Mucosa of gallbladder (tissue), 1 donor: ENCODE data around the gene RBPJ. TPM values are rescaled to one million over a fixed set of nuclear protein-coding genes. Genes with fewer than 3 reads are reported as not detected.

Experiments used
- DNase-seq: peaks from one replicate; pipeline ENCODE4 v3.0.0-alpha.2; 2020; ENCODE audit warnings: low spot score
- total RNA-seq: library from RNA; stranded (reverse); gene quantifications from one replicate; pipeline ENCODE4 v1.2.1, GENCODE V29; 2021
- donor health status: DM: no; HTN: no; CAD: no.

RBPJ gene
- total RNA-seq = 72.1 TPM

DNA sequence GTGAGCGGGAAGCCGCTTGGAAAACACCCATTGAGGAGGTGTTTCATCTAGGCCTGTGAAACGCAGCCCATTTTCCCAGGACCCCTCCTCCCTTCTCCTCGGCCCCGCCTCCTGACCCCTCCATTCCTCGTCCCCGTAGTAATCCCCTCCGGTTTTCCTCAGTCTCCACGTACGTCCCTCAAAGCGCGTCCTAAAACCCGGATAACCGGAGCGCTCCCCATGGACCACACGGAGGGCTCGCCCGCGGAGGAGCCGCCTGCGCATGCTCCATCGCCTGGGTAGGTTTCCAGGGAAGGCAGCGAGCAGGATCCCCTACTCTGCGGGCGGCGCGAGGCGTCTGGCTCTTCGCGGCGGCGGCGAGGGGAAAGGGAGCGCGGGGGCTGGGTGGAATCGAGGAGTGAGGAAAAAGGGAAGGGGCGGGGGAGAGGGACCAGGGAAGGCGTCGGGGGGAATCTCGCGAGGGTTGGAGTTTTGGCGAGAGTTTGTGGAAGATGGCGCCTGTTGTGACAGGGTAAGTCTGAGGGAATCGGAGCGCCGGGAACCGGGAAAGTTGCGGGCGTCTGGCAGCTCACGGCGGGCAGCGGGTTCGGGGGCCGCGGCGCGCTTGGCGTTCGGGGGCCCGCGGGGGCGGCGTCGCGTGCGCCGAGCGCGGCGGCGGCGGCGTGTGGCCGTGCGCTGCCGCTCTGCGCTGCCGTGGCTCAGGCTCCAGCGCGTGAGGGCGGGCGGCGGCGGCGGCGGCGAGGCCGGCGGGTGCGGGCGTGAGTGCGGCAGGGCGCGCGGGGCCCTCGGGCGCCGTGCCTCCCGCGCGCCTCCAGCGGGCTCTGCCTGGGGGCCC lies at the start of gene RBPJ:
Gene RBPJ, plus strand, starts transcription at position 477 of the 835 bp plus-strand sequence. Its CDS starts 15 bp downstream, at position 492.
- DNase-seq = peak; percentile 94

DNA sequence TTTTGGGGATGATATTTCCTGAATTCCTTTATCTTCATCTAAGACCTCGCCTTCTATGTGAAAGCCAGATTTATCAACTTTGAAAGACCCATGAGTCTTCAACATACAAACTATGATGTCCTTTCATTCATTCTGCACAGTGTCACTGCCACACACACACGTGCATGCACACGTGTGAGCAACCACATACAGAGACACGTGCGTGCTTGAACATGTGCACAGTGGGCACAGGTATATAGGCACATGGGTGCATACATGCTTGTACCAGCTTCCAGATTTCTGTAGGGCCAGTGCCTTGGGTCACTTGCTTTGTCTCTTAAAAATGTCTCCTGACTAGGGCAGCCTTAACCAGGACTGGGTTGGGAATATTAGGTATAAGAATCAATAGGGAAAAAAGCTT lies 49.1 kb upstream of the RBPJ start:
- no peak for DNase-seq

DNA sequence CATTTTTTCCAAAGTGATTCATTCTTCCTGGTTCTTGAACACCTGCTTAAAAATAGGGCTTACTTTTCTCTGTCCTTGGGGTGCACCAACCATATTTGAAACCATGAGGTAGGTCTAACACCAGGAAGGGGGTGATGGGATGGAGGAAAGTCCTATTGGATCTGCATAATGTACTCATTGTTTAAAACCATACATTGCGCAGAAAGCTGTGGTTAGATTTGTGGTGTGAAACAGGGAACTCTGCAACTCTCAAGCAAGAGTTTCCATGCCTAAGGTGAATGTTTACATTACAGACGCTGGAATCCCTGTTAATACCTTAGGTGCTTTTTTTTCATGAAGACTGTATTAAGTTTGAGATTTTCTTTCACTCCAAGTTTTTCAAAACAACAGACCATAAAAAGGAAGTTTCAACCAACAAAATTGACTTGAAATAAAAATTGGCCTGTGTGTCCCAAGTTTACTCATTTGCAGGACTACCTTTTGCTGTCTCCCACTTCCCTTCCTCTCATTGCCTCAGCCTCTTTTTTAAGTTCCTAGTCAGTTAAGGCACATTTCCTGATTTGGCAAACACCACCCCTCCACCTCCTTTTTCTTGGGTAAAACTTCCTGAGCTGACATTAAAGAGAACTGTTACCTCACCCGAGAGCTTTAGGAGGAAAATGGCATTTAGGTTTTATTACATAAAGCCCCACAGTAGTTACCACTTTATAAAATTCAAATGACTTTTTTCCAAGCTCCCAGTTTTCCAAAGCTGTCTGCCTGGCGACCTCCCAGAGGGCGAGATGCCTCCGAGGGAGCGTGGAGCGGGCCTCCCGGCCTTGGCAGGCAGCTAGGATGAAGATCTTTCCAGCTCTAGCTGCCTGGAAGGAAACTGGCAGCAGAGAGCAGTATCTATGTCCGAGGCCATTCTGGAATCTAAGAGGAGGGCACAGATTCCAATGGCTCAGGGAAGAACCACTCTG lies 47.9 kb upstream of the RBPJ start:
- DNase-seq = no peak

DNA sequence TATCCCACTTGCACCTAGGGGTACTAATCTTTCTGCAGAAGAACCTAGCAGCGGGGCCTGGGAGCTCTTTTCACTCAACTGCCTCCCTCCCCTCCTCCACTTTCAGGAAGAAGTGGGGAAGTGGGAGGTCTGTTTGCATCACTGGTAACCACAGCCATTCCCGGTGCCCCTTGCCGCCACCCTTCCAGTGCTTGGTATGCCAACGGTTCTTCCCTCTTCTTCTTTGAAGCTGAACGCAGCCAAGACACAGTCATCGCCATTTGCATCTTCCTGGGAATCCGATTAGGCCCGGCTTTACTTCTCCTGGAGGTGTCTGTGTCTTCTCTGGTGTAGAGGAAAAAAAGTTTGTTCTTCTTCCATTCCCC lies 47.2 kb upstream of the RBPJ start:
- no peak for DNase-seq

DNA sequence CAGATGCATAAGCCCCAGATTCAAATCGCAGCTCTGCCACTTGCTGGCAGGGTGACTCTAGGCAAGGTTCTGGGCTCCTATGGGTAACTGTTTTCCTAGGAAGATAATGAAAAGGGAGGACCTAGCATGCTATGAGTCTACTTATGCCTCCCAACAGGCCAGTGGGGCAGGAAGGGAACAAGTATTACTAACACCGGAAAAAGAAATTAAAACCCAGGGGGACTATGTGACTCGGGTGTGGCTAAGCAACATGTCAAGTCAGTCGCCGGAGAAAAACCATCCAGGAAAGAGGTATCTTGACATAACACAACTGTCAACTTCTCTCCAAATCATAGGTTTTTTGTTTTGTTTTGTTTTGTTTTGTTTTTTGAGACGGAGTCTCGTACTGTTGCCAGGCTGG lies 45.5 kb upstream of the RBPJ start:
- DNase-seq = no peak

DNA sequence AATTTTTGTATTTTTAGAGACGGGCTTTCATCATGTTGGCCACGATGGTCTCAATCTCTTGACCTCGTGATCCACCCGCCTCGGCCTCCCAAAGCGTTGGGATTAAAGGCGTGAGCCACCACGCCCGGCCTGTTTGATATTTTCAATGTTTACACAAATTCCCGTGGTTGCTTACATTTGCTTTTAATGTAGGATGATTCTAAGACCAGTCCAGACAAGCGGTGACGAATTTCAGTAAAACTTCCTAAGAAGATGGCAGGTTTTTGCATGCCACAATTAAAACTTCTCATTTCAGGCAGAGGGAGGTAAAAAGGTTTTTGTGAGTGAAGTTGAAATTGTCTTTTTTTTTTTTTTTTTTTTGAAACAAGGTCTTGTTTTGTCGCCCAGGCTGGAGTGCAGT lies 41.4 kb upstream of the RBPJ start:
- DNase-seq = no peak

DNA sequence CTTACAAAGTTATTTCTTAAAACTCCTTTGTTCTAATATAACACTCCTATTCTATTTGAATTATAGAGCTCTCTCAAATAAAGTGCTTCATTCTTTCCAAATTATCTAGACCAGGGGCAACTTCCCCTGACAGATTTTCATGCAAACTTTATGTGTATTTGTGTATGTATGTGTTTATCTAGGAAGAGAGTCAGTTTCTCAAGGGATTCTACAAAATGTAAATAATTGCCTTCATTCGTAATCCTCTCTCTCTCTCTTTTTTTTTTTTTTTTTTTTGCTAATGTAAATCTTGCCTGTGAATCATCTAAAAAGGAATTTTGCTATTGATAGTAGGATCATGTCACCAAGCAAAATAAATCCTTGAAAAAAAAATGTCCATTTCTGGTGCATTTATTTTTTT lies 38.9 kb upstream of the RBPJ start:
- DNase-seq = no peak

DNA sequence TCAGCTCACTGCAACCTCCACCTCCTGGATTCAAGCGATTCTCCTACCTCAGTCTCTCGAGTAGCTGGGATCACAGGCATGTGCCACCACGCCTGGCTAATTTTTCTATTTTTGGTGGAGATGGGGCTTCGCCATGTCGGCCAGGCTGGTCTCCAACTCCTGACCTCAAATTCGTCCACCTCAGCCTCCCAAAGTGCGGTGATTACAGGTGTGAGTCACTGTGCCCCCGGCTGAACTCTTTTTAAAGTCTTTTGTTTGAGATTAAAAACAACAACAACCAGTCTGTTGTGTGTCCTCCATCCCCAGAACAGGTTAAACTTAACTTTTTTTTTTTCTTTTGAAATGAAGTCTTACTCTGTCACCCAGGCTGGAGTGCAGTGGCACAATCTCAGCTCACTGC lies 36.3 kb upstream of the RBPJ start:
- no peak for DNase-seq

DNA sequence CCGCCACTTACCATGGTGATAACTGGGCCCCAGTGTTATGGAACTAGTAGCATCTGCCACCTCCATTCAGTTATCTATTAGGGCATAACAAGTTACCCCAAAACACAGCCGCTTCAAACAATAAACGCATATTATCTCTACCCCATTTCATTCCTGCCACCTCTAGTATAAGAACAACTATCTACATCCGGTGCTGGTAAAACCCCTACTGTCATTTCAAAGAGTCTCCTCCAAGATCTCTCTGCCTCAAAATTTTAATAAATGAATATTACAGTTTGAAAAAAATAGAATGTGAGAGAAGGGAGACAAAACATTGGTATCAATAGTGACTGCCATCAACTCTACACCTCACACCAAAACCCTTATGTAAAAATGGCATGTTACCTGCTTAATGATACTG lies 35.5 kb upstream of the RBPJ start:
- no peak for DNase-seq

DNA sequence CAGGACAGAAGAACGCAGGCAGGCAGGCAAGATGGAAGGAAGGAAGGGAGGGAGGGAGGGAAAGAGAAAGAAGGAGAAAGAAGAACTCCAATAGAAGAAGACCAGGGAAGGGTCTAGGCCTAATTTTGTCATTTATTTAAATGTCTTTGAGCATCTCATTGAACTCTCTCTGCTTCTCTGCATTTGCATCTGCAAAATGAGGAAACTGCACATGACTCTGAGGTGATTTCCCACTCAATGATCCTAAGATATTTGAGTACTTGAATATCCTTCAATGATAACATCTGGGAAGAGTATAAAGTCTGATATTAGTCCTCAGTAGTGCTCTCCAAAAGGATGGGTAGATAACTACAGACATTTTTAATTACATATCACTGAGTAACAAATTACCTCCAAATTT lies 33.1 kb upstream of the RBPJ start:
- DNase-seq = no peak

DNA sequence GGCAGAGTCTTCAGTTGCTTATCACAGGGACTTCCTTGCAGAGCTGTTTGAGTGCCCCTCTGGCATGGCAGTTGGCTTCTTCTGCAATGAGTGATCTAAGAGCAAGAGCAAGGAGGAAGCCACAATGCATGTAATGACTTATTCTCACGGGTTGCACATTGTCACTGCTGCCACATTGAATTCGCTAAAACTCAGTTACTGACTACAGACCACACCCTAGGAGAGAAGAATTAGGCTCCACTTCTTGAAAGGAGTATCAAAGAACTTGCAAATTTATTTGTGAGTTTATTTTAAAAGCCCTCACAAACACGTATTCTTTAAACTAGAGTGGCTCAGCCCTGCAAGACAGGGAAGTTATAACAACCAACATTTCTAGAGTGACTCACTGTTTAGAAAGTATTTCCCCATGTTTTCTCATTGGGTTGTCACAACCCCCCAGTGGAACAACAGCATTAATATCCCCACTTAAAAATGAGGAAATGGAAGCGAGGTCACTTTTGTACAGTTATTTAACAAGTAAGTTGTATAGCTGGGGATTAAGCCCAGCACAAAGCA lies 32.4 kb upstream of the RBPJ start:
- no peak for DNase-seq

DNA sequence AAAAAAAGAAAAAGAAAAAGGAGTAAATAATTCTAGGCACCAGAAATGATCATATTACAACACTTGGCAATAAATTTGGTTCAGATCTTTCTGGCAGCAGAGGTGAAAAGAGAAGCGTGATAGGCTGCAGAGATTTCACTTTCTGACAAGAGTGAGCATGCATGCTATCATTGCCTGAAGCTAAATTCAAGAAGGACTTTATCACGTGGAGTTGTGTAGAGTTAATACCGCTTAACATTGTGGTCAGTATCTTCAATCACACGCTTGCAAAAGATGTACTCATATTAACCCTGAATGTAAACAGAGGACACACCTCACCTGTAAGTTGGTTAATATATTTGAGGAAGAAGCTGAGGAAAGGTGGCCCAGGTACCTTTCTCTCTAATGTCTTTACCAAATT lies 31.4 kb upstream of the RBPJ start:
- no peak for DNase-seq

DNA sequence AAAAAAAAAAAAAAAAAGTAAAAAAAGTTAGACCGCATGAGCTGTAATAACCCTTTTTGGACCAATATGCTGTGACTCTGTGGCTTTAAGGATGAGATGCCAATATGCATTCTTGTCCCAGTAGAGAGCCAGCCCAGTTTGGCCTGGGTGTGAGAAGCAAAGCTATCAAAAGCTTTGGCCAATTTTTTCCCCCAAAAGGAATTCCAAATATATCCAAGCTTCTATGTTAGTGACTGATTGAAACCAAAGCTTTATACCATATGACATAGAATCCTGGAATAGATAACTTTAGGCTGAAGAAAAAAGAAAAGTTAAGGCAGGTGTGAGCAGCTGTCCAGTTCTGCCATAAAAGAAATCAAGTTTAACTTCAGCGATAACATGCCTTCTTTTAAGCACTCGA lies 30.5 kb upstream of the RBPJ start:
- DNase-seq = no peak

DNA sequence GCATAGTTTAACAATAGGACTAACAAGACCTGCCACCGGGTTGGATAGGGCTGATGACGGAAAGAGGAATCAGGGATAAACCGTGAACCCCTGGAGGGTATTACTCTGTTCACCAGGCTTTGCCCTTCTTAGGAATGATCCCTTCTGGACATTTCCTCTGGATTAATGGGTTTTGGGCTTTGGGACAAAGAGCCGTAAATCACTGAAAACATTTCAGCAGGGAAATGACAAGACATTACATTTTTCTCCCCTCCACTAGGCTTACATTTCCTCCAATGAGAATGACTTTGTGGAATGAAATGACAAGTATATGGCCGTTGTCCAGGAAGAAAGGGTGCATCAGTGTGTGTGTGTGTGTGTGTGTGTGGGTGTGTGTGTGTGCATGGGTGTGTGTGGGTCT lies 25.9 kb upstream of the RBPJ start:
- no peak for DNase-seq

DNA sequence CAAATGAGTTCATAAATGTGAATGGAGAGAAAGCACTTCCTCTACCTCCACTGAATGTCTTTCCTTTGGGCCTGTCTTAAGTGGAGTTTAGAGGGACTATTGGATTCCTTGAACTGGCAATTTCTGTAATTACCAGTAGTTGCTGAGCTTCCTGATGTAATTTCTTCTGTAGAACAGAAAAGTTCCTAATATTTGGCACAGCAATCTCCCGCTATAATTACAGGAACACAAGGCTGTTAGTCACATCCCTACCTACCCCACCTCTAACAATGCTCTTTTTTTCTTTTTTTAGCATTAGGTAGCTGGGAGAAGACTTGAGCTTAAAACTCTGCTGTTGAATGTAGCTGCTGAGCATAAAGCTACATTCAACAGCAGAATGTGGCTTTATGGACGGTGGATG lies 24.8 kb upstream of the RBPJ start:
- DNase-seq = no peak

DNA sequence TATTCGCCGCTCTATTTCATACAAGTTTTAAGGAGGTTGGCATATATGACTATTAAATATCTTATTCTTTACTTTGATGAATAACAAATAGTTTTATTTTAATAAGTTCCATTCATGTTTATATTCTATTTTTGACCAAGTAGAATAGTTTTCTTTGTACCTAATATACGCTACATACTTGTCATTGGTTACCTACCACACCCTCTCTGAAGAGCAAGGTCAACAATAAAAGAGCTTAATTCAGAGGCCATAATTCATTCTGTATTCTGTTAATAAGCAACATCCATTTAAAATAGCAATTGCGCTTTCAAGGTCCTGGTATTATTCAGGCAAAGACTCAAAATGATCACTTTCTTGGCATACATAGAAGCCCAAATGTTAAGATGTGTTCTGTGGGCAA lies 24.3 kb upstream of the RBPJ start:
- no peak for DNase-seq

DNA sequence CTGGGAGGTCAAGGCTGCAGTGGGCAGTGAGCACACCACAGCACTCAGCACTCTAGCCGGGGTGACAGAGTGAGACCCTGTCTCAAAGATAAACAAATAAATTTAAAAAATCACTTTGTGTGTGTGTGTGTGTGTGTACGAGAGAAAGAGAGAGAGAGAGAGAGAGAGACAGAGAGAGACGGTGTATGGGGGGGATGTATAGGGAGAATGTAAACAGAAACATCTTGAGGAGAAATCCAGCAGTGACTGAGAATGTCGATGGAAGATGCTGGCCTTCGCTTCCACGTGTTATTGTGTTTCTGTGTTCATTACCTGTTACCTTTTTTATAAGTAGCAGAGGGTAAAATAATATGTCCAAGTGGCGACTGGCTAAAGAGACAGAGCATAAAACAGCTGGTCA lies 23.6 kb upstream of the RBPJ start:
- DNase-seq = no peak

DNA sequence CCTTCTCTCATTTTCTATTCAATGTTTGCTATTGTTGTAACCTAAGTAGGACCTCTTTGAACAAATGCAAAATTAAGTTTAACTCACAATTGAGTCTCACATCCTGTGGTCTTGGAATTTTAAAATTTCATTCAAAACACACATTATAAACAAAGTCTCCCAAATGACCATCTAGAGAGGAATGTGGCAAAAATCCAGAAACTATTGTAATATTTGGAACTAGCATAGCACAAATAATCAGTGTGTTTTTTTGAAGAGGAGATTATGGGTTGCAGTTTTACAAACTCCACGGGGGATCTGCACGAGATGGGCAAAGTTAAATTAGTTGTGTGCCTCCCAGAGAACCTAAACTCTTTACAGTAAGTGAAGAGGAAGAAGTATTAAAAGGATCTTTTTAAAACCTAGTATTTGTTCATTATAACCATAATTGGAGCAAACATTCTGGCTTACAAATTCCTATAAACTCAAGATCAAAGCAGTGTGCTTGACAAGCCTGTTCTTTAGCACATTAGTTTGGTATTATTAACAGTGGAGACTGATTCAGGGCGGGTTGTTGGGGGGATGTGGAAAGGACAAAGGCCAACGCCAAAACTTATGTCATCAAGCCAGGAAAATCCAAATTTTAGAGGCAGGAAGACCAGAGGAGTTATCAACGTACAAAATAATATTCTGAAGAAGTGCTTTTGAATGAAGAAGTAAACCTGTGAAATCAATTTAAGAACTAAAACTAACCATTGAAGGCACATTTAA lies 22.4 kb upstream of the RBPJ start:
- no peak for DNase-seq

DNA sequence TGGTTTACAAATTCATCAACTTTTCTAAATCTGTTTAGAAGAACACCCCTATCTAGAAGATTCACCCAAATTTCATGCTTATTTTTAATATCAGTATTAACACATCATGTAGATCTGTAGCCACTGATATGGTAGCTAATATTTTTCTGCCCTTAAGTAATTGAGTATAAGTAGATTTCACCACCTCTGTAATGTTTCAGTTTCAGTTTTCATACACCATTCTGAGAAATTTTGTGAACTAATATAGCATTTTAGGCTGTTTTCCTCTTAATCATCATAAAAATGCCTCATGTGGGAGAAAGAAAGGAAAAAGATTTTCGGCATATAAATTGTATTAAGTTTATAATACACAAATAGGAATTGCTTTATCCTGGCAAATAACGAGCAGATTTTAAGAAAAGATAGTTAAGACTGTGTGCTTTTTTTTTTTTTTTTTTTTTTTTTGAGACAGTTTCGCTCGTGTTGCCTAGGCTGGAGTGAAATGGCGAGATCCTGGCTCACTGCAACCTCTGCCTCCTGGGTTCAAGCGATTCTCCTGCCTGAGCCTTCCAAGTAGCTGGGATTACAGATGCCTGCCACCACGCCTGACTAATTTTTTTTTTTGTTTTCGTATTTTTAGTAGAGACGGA lies 21.4 kb upstream of the RBPJ start:
- no peak for DNase-seq

DNA sequence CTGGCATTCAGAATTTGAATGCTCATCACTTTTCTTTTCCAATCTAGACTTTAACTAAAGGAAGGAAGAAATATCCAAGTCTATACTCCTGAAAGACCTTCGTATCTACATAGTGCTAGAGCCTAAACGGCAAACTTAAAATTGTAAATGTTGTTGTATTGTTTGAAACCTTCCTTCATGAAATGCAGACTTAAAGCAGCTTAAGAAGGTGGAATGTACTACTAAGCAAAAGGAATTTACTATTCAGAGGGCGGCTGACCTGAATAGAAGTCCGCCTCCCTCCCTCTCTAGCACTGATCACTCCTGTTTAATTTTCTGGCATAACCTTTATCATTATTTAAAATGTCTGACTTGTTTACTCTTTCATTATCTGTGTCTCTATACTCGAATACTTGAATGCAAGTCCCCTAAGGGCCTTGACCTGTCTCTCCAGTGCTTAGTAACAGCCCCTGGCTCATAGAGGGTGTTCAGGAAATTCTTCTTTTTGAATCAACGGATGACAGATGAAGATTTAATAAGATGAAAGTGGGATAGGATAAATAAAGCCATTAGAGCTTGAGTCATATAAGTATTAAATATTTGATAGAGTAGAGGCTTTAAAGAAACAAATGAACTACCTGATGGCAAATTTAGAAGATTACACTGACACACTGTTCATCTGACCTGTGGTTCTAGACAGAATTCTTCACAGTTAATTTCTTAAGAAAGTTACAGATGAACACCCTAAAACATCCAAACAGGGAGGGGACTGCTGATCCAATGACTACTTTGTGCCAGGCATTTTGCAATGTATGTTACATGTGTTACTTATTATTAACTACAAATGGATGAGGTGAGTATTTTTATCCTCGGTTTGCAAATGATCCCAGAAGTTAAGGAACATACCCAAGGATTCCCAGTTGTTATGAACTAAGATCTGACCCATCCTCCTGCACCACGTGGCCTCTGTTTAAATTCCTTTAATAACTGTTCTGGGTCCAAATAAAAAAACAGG lies 20.2 kb upstream of the RBPJ start:
- DNase-seq = no peak
